ENCODE results near the gene SCAP. TPM values are rescaled to one million over a fixed set of nuclear protein-coding genes. Genes with fewer than 3 reads are reported as not detected.

SCAP gene
- total RNA-seq, 1 donor from 2014 or later = 49.7 TPM

DNA sequence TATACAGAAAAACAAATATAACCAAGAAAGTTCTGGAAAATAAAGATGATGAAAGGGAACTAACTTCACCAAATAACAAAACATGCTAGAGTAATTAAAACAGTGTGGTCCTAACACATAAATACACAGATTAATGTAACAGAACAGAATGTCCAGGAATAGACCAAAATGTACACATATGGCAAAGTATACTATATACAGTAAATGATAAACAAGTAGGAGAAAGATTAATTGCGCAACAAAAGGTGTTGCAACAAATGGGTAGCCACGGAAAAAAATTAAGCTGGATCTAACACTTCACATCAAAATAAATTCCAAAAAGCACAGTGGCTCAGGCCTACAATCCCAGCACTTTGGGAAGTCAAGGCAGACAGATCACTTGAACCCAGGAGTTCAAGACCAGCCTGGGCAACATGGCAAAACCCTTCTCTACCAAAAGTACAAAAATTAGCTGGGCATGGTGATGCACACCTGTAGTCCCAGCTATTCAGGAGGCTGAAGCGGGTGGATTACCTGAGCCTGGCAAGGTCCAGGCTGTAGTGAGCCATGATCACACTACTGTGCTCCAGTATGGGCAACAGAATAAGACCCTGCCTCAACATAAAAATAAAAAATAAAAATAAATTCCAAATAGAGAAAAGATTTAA, 19.8 kb downstream of the SCAP start:
- Mint-ChIP-seq H3K27me3 (ENCODE audit: low read depth) (no peaks in the 10 kb centered on the region), H3K36me3 (ENCODE audit: low read depth) (no peaks in the 10 kb centered on the region), H3K9me3 (ENCODE audit: low read depth) (peaks cover 5% of the 10 kb centered on the region), H3K27ac (ENCODE audit: unreplicated experiment) (peak overlapping the region; percentile 80), H3K4me3 (ENCODE audit: unreplicated experiment) (no peak overlapping the region), H3K4me1 (ENCODE audit: low read depth) (peaks cover 12% of the 10 kb centered on the region)
- no peak for DNase-seq (ENCODE audit: low spot score)
- TF ChIP-seq, protein P1, sequence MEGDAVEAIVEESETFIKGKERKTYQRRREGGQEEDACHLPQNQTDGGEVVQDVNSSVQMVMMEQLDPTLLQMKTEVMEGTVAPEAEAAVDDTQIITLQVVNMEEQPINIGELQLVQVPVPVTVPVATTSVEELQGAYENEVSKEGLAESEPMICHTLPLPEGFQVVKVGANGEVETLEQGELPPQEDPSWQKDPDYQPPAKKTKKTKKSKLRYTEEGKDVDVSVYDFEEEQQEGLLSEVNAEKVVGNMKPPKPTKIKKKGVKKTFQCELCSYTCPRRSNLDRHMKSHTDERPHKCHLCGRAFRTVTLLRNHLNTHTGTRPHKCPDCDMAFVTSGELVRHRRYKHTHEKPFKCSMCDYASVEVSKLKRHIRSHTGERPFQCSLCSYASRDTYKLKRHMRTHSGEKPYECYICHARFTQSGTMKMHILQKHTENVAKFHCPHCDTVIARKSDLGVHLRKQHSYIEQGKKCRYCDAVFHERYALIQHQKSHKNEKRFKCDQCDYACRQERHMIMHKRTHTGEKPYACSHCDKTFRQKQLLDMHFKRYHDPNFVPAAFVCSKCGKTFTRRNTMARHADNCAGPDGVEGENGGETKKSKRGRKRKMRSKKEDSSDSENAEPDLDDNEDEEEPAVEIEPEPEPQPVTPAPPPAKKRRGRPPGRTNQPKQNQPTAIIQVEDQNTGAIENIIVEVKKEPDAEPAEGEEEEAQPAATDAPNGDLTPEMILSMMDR (IDR thresholded peaks at IDR 0.05) = no peak

DNA sequence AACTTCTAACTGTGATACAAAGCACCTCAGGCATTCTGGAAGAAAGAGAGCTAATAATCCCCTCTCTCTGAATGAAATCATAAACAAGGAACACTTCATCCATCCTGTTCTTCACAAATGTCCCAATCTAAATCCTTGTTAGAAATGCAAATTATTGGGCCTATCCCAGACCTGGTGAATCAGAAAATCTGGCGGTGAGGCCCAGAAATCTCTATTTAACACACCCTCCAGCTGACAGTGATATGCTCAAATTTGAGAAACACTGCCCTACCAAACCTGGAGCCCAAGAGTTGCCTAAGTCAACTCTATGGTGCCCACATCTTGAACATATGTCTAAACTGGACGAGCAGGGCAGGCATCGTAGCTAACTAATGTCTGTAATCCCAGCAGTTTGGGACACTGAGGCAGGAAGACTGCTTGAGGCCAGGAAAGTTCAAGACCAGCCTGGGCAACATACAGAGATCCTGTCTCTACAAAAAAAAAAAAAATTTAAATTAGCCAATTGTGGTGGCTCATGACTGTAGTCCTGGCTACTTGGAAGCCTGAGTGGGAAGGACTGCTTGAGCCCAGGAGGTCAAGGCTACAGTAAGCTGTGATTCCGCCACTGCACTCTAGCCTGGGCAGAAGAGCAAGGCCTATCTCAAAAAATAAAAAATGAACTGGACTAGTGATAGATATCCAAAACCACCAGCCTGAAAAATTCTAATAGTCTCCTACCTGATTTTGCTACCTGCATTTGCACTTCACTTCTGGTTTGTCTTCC, 23.1 kb downstream of the SCAP start:
- Mint-ChIP-seq H3K36me3 (ENCODE audit: low read depth) (peaks cover 3% of the 10 kb centered on the region), H3K27me3 (ENCODE audit: low read depth) (no peaks in the 10 kb centered on the region), H3K9me3 (ENCODE audit: low read depth) (peaks cover 8% of the 10 kb centered on the region), H3K4me3 (ENCODE audit: unreplicated experiment) (no peak overlapping the region), H3K4me1 (ENCODE audit: low read depth) (peaks cover 12% of the 10 kb centered on the region), H3K27ac (ENCODE audit: unreplicated experiment) (no peak overlapping the region)
- no peak for DNase-seq (ENCODE audit: low spot score)
- TF ChIP-seq, protein P1 (IDR thresholded peaks at IDR 0.05) = no peak

DNA sequence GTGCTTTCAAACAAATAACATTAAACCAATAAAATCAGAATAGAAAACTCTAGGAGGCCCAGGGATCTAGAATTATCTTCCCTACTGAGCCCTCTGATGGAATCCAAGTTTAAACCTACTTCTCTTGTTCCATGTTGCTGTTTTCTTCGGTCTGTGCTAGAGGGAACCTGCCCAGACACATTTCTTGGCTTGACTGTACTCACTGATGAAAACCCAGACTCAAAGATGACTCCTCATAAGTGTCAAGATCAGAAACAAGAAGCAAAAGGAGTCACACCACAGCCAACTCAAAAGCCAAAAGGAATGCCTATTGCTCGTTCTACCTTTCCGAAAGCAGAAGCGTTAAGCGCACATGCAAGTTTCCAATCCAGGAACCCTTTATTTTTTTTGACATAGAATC, 31.6 kb downstream of the SCAP start:
- H3K4me3 Mint-ChIP-seq (ENCODE audit: unreplicated experiment) = no peak overlapping the region
- DNase-seq (ENCODE audit: low spot score) = no peak

DNA sequence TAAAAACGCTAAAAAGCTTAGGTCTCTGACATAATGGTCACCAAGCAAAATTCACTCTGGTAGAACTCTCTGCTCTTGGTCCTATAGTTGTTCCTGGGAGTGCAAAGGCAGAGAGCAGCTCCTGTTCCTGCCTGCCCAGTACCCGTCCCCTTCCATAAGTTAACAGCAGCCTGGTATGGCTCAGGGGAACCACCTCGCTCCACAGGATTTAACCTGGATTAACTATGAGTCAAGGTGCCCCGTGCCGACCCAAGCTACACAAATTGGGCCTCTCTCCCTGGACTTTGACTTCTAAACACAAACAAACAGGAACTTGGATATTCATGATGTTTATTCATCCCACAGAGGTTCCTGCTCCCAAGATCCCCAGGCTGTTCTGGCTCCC, 32.1 kb downstream of the SCAP start:
- TF ChIP-seq, protein P1 (IDR thresholded peaks at IDR 0.05) = no peak
- Mint-ChIP-seq H3K9me3 (ENCODE audit: low read depth) (peaks cover 6% of the 10 kb centered on the region), H3K4me1 (ENCODE audit: low read depth) (peaks cover 14% of the 10 kb centered on the region), H3K27ac (ENCODE audit: unreplicated experiment) (peak overlapping the region; percentile 56), H3K27me3 (ENCODE audit: low read depth) (no peaks in the 10 kb centered on the region), H3K4me3 (ENCODE audit: unreplicated experiment) (no peak overlapping the region), H3K36me3 (ENCODE audit: low read depth) (peaks cover 8% of the 10 kb centered on the region)
- DNase-seq (ENCODE audit: low spot score) = no peak

More for the DNA sequence above, 31.6 kb downstream of the SCAP start:
- peak overlapping the region; percentile 47 for H3K27ac Mint-ChIP-seq (ENCODE audit: unreplicated experiment)
- H3K27me3 Mint-ChIP-seq (ENCODE audit: low read depth) = no peaks in the 10 kb centered on the region
- TF ChIP-seq, protein P1 (IDR thresholded peaks at IDR 0.05) = no peak
- H3K9me3 Mint-ChIP-seq (ENCODE audit: low read depth) = peaks cover 8% of the 10 kb centered on the region
- peaks cover 8% of the 10 kb centered on the region for H3K36me3 Mint-ChIP-seq (ENCODE audit: low read depth)
- H3K4me1 Mint-ChIP-seq (ENCODE audit: low read depth) = peaks cover 14% of the 10 kb centered on the region

DNA sequence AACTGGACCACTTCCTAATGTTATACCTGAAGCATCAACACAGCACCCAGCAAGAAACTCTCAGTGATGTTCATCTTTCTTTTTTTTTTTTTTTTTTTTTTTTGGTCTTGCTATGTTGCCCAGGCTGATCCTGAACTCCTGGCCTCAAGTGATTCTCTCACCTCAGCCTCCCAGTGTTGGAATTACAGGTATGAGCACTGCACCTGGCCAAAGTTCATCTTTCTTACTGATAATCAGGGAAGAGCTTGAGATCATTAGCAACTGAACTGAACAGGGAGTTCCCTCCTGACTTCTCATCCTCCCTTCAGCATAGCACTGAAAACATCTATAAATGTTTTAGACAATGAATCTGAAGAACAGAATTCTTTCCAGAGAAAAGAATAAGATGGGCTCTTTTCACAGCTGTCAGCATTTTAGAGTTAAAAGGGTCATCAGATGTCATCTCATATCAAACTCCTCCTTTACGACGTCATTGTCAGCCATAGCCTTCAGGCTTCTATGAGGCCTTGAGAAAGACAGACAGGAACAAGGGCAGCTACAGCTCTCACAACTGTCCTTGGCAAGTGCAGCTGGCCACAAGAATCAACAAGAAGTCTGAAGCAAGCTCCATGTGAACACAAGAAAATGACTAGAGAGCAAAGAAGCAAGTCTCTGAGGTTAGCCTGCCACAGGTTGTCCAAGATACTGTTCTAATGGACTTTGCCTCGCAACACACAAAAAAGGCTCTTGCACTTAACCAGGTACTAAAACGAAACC, 33.8 kb downstream of the SCAP start:
- Mint-ChIP-seq H3K9me3 (ENCODE audit: low read depth) (no peaks in the 10 kb centered on the region), H3K4me3 (ENCODE audit: unreplicated experiment) (no peak overlapping the region), H3K4me1 (ENCODE audit: low read depth) (peaks cover 14% of the 10 kb centered on the region), H3K27me3 (ENCODE audit: low read depth) (no peaks in the 10 kb centered on the region), H3K36me3 (ENCODE audit: low read depth) (peaks cover 6% of the 10 kb centered on the region), H3K27ac (ENCODE audit: unreplicated experiment) (peak overlapping the region; percentile 57)
- no peak for DNase-seq (ENCODE audit: low spot score)
- TF ChIP-seq, protein P1 (IDR thresholded peaks at IDR 0.05) = no peak
